ENCODE results near the gene LARGE1. TPM values are rescaled to one million over a fixed set of nuclear protein-coding genes. Genes with fewer than 3 reads are reported as not detected.

The LARGE1 gene
- total and polyA plus RNA-seq, 7 donors, result 14.9 to 91.6 (median 46.1) TPM

GRCh38 chr22:33347002-33347401 is 573.3 kb downstream of the LARGE1 start:
- H3K4me1 ChIP-seq, result no peaks in the 10 kb centered on the region
- no peak for DNase-seq
- 97 to 99% (median 97%) methylated on average over 1 of the region's 1 CpG for WGBS, 3 donors
- H3K9me3 ChIP-seq, result no peaks in the 10 kb centered on the region
- H3K27ac ChIP-seq, result no peak overlapping the region
- peaks cover 0 to 2% of the 10 kb centered on the region in 2 donors for H3K36me3 ChIP-seq (ENCODE audit: insufficient read depth in 1 of 2, low read depth in 1 of 2)
- intact Hi-C loops (cut with DNase I), result no loop called here
- no peak for TF ChIP-seq CTCF (IDR thresholded peaks at IDR 0.05)
- ATAC-seq, result no peak
- no peaks in the 10 kb centered on the region for H3K27me3 ChIP-seq (ENCODE audit: insufficient read depth in 3 of 3, low read length in 2 of 3)
- no peak overlapping the region for H3K4me3 ChIP-seq

GRCh38 chr22:33341611-33342010 is 578.7 kb downstream of the LARGE1 start:
- Histone ChIP-seq H3K4me1 (no peaks in the 10 kb centered on the region), H3K4me3 (no peak overlapping the region), H3K9me3 (no peaks in the 10 kb centered on the region), H3K36me3 (ENCODE audit: insufficient read depth in 1 of 2, low read depth in 1 of 2) (peaks cover 0 to 6% of the 10 kb centered on the region in 2 donors), H3K27me3 (ENCODE audit: insufficient read depth in 3 of 3, low read length in 2 of 3) (no peaks in the 10 kb centered on the region), H3K27ac (no peak overlapping the region)
- intact Hi-C loops (cut with DNase I), result no loop called here
- DNase-seq (no peak), ATAC-seq (no peak)
- WGBS, 3 donors, result 84 to 89% (median 88%) methylated on average over 8 of the region's 8 CpGs
- TF ChIP-seq CTCF (IDR thresholded peaks at IDR 0.05), result no peak

GRCh38 chr22:33337524-33337923 is 582.8 kb downstream of the LARGE1 start:
- intact Hi-C loops (cut with DNase I), result no loop called here
- no peaks in the 10 kb centered on the region for H3K4me1 ChIP-seq
- H3K9me3 ChIP-seq, result no peaks in the 10 kb centered on the region
- DNase-seq (no peak), ATAC-seq (no peak)
- no peak overlapping the region for H3K27ac ChIP-seq
- no peaks in the 10 kb centered on the region for H3K27me3 ChIP-seq (ENCODE audit: insufficient read depth in 3 of 3, low read length in 2 of 3)
- no peak overlapping the region for H3K4me3 ChIP-seq
- WGBS, 3 donors, result 89 to 94% (median 92%) methylated on average over 10 of the region's 10 CpGs
- H3K36me3 ChIP-seq (ENCODE audit: insufficient read depth in 1 of 2, low read depth in 1 of 2), result peaks cover 0 to 6% of the 10 kb centered on the region in 2 donors
- no peak for TF ChIP-seq CTCF (IDR thresholded peaks at IDR 0.05)

- no peak overlapping the region for H3K4me3 ChIP-seq
- ATAC-seq, result no peak
- no peak for TF ChIP-seq CTCF (IDR thresholded peaks at IDR 0.05)
- H3K27ac ChIP-seq, result no peak overlapping the region
- no peak for DNase-seq
- H3K27me3 ChIP-seq (ENCODE audit: insufficient read depth in 3 of 3, low read length in 2 of 3), result no peaks in the 10 kb centered on the region
- intact Hi-C loops (cut with DNase I), result no loop called here
- H3K4me1 ChIP-seq, result no peaks in the 10 kb centered on the region
- no peaks in the 10 kb centered on the region for H3K9me3 ChIP-seq
- 93 to 95% (median 95%) methylated on average over 6 of the region's 6 CpGs for WGBS, 3 donors
- peaks cover 0 to 6% of the 10 kb centered on the region in 2 donors for H3K36me3 ChIP-seq (ENCODE audit: insufficient read depth in 1 of 2, low read depth in 1 of 2)
Observed at GRCh38 chr22:33335611-33336279, 584.5 kb downstream of the LARGE1 start.

- H3K4me1 ChIP-seq, result no peaks in the 10 kb centered on the region
- no peak overlapping the region for H3K27ac ChIP-seq
- intact Hi-C loops (cut with DNase I), result no loop called here
- TF ChIP-seq CTCF (IDR thresholded peaks at IDR 0.05), result no peak
- no peak for ATAC-seq
- 52 to 96% (median 94%) methylated on average over 3 of the region's 3 CpGs for WGBS, 3 donors
- no peaks in the 10 kb centered on the region for H3K9me3 ChIP-seq
- peaks cover 0 to 6% of the 10 kb centered on the region in 2 donors for H3K36me3 ChIP-seq (ENCODE audit: insufficient read depth in 1 of 2, low read depth in 1 of 2)
- no peaks in the 10 kb centered on the region for H3K27me3 ChIP-seq (ENCODE audit: insufficient read depth in 3 of 3, low read length in 2 of 3)
- no peak overlapping the region for H3K4me3 ChIP-seq
- DNase-seq, result no peak
Observed at GRCh38 chr22:33332538-33332937, 587.7 kb downstream of the LARGE1 start.
